Duodenal mucosa (tissue), 2 donors: ENCODE results near the gene EBF3.

Experiments
- H3K27ac ChIP-seq: one replicate; pipeline ENCODE4 v1.7.0; 2013; ENCODE audit warnings: low read depth, low read length
- H3K27me3 ChIP-seq, 2 donors: one replicate each; pipeline ENCODE4 v1.7.0; 2013; ENCODE audit warnings: low read length in 2 of 2, control low read depth in 1 of 2; ENCODE audit not compliant: insufficient read depth in 2 of 2, control insufficient read depth in 1 of 2
- H3K36me3 ChIP-seq, 2 donors: one replicate each; pipeline ENCODE4 v1.7.0; 2013; ENCODE audit warnings: low read length in 2 of 2, control low read depth in 1 of 2; ENCODE audit not compliant: insufficient read depth in 2 of 2, control insufficient read depth in 1 of 2
- H3K4me1 ChIP-seq, 2 donors: one replicate each; pipeline ENCODE4 v1.7.0; 2013; ENCODE audit warnings: low read length in 2 of 2, control low read depth in 1 of 2; ENCODE audit not compliant: insufficient read depth in 2 of 2, control insufficient read depth in 1 of 2
- H3K4me3 ChIP-seq, 2 donors: one replicate each; pipeline ENCODE4 v1.7.0; 2013; ENCODE audit warnings: low read length in 2 of 2, low read depth in 1 of 2
- H3K9ac ChIP-seq, 2 donors: one replicate each; pipeline ENCODE4 v1.7.0; 2013; ENCODE audit warnings: low read length in 2 of 2, low read depth in 1 of 2
- H3K9me3 ChIP-seq, 2 donors: one replicate each; pipeline ENCODE4 v1.7.0; 2013; ENCODE audit warnings: low read length in 2 of 2, control low read depth in 1 of 2; ENCODE audit not compliant: control insufficient read depth in 1 of 2

EBF3 gene

GRCh38 chr10:129786216-129786615 lies 177.9 kb downstream of the EBF3 start:
- Histone ChIP-seq H3K27me3 (no peaks in the 10 kb centered on the region), H3K9me3 (peaks cover 3 to 8% of the 10 kb centered on the region in 2 donors), H3K4me1 (no peaks in the 10 kb centered on the region), H3K9ac (no peak overlapping the region), H3K27ac (no peak overlapping the region), H3K4me3 (no peak overlapping the region), H3K36me3 (no peaks in the 10 kb centered on the region)

DNA sequence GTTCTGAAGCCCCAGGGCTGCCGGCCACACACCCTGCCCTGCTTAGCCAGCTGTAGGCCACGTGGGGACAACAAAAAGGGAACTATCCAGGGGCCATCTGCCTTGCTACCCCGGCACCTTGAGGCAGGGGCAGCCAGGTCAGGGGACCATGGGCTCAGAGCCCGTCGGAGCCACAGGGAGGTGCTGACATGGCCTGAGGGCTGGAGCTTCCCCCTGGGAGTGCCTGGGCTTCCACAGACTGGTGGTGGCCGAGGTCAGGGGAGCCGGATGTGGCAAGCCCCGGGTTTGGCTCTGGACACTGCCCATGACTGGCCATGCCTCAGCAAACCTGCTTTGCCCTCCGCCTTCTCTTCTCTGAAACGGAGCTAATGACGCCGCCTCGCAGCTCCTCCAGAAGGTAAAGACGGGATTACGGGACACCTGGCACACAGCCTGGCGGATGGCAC lies 178.5 kb downstream of the EBF3 start:
- no peaks in the 10 kb centered on the region for H3K27me3 ChIP-seq
- H3K4me3 ChIP-seq, result no peak overlapping the region
- H3K9ac ChIP-seq, result no peak overlapping the region
- peaks cover 3 to 8% of the 10 kb centered on the region in 2 donors for H3K9me3 ChIP-seq
- H3K36me3 ChIP-seq, result no peaks in the 10 kb centered on the region
- H3K27ac ChIP-seq, result no peak overlapping the region
- no peaks in the 10 kb centered on the region for H3K4me1 ChIP-seq
